ENCODE results near the gene PTPRN2.

DNA sequence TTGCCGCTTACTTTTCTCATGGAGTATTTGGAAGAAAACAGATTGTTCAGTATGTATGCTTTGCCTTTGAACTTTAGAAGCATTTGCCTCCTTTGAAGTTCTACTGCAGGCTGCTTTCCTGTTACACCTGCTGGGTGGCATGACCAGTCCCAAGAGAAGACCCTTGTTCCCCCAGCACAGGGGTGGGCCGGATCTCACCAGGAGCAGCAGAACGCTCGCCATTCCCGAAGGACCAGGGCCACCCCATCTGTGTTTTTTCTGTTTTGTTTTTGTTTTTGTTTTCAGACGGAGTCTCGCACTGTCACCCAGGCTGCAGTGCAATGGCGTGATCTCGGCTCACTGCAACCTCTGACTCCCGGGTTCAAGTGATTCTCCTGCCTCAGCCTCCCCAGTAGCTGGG is 493.6 kb downstream of the PTPRN2 start:
- TF ChIP-seq POLR2AphosphoS5 (IDR thresholded peaks at IDR 0.05; ENCODE audit: insufficient read depth, low read depth, low read length), result no peak
- TF ChIP-seq, protein P1, sequence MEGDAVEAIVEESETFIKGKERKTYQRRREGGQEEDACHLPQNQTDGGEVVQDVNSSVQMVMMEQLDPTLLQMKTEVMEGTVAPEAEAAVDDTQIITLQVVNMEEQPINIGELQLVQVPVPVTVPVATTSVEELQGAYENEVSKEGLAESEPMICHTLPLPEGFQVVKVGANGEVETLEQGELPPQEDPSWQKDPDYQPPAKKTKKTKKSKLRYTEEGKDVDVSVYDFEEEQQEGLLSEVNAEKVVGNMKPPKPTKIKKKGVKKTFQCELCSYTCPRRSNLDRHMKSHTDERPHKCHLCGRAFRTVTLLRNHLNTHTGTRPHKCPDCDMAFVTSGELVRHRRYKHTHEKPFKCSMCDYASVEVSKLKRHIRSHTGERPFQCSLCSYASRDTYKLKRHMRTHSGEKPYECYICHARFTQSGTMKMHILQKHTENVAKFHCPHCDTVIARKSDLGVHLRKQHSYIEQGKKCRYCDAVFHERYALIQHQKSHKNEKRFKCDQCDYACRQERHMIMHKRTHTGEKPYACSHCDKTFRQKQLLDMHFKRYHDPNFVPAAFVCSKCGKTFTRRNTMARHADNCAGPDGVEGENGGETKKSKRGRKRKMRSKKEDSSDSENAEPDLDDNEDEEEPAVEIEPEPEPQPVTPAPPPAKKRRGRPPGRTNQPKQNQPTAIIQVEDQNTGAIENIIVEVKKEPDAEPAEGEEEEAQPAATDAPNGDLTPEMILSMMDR (IDR thresholded peaks at IDR 0.05; ENCODE audit: extremely low read depth in 1 of 2, insufficient read depth in 1 of 2, low read depth in 1 of 2, low read length in 2 of 2), result no peak
- TF ChIP-seq POLR2A (IDR thresholded peaks at IDR 0.05; ENCODE audit: low read depth, low read length), result no peak
- TF ChIP-seq FOS (IDR thresholded peaks at IDR 0.05; ENCODE audit: borderline replicate concordance, insufficient read depth, low read length), result no peak
- TF ChIP-seq GATA2 (IDR thresholded peaks at IDR 0.05; ENCODE audit: insufficient read depth, insufficient read length, low read depth, low read length), result no peak

Measured in endothelial cell of umbilical vein (primary cell).